Adrenal gland (tissue), 12 donors: ENCODE data around the gene TRPV5. TPM values are rescaled to one million over a fixed set of nuclear protein-coding genes. Genes with fewer than 3 reads are reported as not detected.

Experiments
- DNase-seq, 7 donors: peaks; one replicate each; pipeline ENCODE4 v3.0.0-alpha.2; 2019 to 2020
- H3K27ac ChIP-seq, 5 donors: fragments of 200-600 bp; sonication (generic) in 4 of 5; 1 replicate in 3 of 5; 2 replicates in 2 of 5; pipeline versions ENCODE4 v1.5.1 to v1.8.0; 2016 to 2020; ENCODE audit warnings: mild to moderate bottlenecking in 1 of 5
- H3K27me3 ChIP-seq: fragments of 200-600 bp; 2 replicates; pipeline ENCODE4 v1.8.0; 2021
- H3K36me3 ChIP-seq, 2 donors: fragments of 200-600 bp; replicated peaks in 1 of 2; 1 replicate in 1 of 2; 2 replicates in 1 of 2; pipeline versions ENCODE4 v1.5.1 to v1.8.0; 2018 to 2022
- H3K4me1 ChIP-seq, 2 donors: fragments of 200-600 bp; replicated peaks in 1 of 2; 1 replicate in 1 of 2; 2 replicates in 1 of 2; pipeline versions ENCODE4 v1.5.1 to v1.8.0; 2018 to 2021
- H3K4me3 ChIP-seq, 4 donors: fragments of 200-600 bp; sonication (generic) in 3 of 4; one replicate each; pipeline ENCODE4 v1.5.1; 2016 to 2018
- H3K9me3 ChIP-seq, 3 donors: fragments of 200-600 bp; sonication (generic) in 1 of 3; replicated peaks in 1 of 3; 1 replicate in 2 of 3; 2 replicates in 1 of 3; pipeline versions ENCODE4 v1.5.1 to v1.8.0; 2016 to 2021
- POLR2A ChIP-seq, 2 donors: fragments of 450-650 bp; IDR thresholded peaks; one replicate each; pipeline ENCODE4 v1.6.1; 2017; ENCODE audit warnings: antibody characterized with exemption in 2 of 2, mild to moderate bottlenecking in 2 of 2, moderate library complexity in 1 of 2
- WGBS, 4 donors: extraction: QIAGEN DNeasy Blood & Tissue Kit in 2 of 4; methylation state at CpG; one replicate each; pipeline versions ENCODE4 v1.1.5 to v1.1.7; 2013 to 2017; 5-methylcytosine and 5-hydroxymethylcytosine counted together
- intact Hi-C, 2 donors: fragments of 100-400 bp; cut with DNase I; formaldehyde crosslinking; loops; one replicate each; pipeline versions ENCODE4 v1.14.1 to v1.15.0; 2022 to 2023
- polyA plus RNA-seq, 3 donors: library from polyadenylated mRNA; stranded (reverse); fragments of 200-250 nt in 2 of 3; fragments of 350-450 nt in 1 of 3; fragmentation: Illumina TruSeq in 1 of 3; extraction: RNeasy Lipid Tissue Mini Kit (QIAGEN cat#74804) in 1 of 3; gene quantifications; one replicate each; pipeline ENCODE4 v1.2.3, GENCODE V29; 2013 to 2014
- total RNA-seq, 9 donors: library from RNA; depleted of rRNA in 4 of 9; stranded (reverse); fragments of >200 nt in 4 of 9; fragments of 120-200 nt in 1 of 9; fragmentation: NEBNext Ultra II Directional in 1 of 9; extraction: Animal tissue kit (Norgen Biotek cat#: 25700) in 1 of 9; gene quantifications; one replicate each; pipeline versions ENCODE4 v1.1.0 to v1.2.4, GENCODE V29; 2013 to 2023
- TF ChIP-seq, protein P1 (sequence below), 6 experiments: fragments of 450-650 bp in 4 of 6; fragments of 200-600 bp in 2 of 6; sonication (generic) in 1 of 6; IDR thresholded peaks; 1 replicate in 5 of 6; 2 replicates in 1 of 6; pipeline versions ENCODE4 v1.5.1 to v1.8.0; 2016 to 2021; ENCODE audit warnings: antibody characterized with exemption in 6 of 6, mild to moderate bottlenecking in 2 of 6, moderate library complexity in 1 of 6
- donor health status: healthy with polysubstance abuse.
- donor health status: Bipolar disorder and iron deficiency.
- donor health status: DM: yes; HTN: yes; CAD: no.
- donor health status: DM: no; HTN: no; CAD: no.
- donor health status: DM: no; HTN: no; CAD: no.
- donor health status: DM: yes; HTN: yes; CAD: no.

Gene TRPV5
- total and polyA plus RNA-seq, 12 donors = not detected

DNA sequence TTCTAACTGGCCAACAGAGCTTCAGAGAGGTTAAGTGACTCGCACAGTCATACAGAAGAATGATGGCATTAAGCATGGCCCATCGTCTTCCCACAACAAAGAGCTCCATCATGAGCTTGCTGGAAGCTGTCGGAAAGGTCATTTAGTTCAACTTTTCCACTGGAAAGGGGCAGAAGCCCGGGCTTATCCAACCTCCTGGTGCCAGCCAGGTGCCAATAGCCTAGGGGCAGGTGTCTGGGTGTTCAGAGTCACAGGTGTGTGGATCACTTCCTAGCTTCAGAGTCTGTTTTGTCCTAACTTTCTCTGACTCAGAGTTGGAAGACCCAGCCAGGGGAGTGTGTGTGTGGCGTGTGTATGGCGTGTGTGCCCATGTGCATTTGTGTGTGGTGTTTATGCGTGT, 46.7 kb downstream of the TRPV5 start:
- Histone ChIP-seq H3K4me1 (no peaks in the 10 kb centered on the region), H3K27ac (no peak overlapping the region), H3K4me3 (no peak overlapping the region), H3K9me3 (no peaks in the 10 kb centered on the region), H3K36me3 (no peaks in the 10 kb centered on the region), H3K27me3 (no peaks in the 10 kb centered on the region)
- TF ChIP-seq, protein P1, sequence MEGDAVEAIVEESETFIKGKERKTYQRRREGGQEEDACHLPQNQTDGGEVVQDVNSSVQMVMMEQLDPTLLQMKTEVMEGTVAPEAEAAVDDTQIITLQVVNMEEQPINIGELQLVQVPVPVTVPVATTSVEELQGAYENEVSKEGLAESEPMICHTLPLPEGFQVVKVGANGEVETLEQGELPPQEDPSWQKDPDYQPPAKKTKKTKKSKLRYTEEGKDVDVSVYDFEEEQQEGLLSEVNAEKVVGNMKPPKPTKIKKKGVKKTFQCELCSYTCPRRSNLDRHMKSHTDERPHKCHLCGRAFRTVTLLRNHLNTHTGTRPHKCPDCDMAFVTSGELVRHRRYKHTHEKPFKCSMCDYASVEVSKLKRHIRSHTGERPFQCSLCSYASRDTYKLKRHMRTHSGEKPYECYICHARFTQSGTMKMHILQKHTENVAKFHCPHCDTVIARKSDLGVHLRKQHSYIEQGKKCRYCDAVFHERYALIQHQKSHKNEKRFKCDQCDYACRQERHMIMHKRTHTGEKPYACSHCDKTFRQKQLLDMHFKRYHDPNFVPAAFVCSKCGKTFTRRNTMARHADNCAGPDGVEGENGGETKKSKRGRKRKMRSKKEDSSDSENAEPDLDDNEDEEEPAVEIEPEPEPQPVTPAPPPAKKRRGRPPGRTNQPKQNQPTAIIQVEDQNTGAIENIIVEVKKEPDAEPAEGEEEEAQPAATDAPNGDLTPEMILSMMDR (IDR thresholded peaks at IDR 0.05) = no peak
- TF ChIP-seq POLR2A (IDR thresholded peaks at IDR 0.05) = no peak
- intact Hi-C loops = no loop called here
- DNase-seq = peak in 1 of 7 donors; percentile 6
- 43 to 75% (median 69%) methylated on average over 2 to 7 of the region's 7 CpGs for WGBS, 4 donors

DNA sequence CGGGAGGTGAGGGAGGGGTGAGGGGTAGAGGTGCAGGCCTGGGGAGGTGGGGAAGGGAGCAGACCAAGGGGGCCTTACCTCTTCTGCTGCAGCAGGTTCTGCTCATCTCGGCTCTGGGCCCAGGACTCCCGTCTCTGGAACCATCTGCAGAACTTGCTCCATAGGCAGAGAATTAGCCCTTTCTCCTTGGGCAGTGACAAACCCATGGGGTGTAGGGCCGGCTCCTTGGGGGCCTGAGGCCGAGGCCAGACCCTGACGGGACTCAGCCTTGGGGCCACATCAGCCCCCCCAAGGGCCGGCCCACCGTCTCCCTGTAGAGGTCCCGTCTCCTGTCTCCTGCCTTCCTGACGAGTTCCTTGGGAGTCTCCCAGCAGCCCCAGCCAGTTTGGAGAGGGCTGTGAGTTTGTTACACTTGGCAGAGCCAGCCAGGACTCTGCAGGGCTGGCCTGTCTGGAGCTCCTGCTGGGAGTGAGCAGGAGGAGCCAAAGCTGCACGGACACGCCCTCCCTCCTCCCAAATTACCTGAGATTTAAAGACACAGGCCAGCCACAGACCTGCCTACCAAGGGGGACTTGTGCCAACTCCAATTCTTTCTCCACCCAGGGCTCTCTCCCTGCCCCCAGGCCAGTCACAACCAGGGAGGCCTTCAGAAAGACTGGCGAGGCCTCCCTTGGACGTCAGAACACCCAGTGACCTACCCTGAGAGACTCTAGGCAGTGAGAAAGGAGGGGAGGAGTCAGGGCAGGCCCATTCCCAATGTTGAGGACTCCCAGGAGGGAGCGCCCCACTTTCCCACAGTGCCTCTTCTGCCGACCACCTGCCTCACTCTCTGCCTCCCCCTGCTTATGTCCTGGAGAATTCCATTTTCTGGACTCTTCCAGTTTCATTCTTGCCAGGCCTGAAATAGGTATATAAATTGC, 48.0 kb downstream of the TRPV5 start, which contains the start of gene TRPV6:
TSS of gene TRPV6 (minus strand) at position 435 of the 920 bp plus-strand sequence.
- Histone ChIP-seq H3K4me3 (no peak within 1 kb of the TSS), H3K27ac (no peak within 1 kb of the TSS), H3K9me3 (no peaks in the 10 kb centered on the region), H3K4me1 (no peaks in the 10 kb centered on the region), H3K27me3 (no peaks in the 10 kb centered on the region), H3K36me3 (no peaks in the 10 kb centered on the region)
- intact Hi-C loops = no loop called here
- TF ChIP-seq, protein P1 (IDR thresholded peaks at IDR 0.05) = no peak
- TF ChIP-seq POLR2A (IDR thresholded peaks at IDR 0.05) = no peak
- DNase-seq = peak in 1 of 7 donors; percentile 8
- 56 to 68% (median 63%) methylated on average over 4 to 16 of the region's 16 CpGs for WGBS, 4 donors

DNA sequence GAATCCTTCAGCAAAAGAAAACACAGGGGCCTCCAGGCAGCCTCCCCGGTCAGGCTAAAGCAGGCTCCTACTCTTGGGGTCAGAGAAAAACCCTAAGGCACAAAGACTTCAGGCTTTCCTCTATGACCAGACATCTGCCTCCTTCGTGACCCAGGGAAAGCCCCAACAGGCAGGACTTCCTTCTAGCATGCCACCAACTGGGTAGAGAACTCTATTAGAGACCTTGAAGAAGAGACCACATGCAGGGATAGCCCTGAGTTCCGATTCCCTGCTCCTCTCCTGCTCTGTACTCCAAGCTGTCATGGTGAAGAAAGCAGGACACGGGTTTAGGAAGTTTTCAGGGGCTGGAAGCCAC, 49.3 kb downstream of the TRPV5 start:
- Histone ChIP-seq H3K4me1 (no peaks in the 10 kb centered on the region), H3K27ac (no peak overlapping the region), H3K36me3 (no peaks in the 10 kb centered on the region), H3K4me3 (no peak overlapping the region), H3K27me3 (no peaks in the 10 kb centered on the region), H3K9me3 (no peaks in the 10 kb centered on the region)
- intact Hi-C loops = no loop called here
- TF ChIP-seq, protein P1 (IDR thresholded peaks at IDR 0.05) = no peak
- TF ChIP-seq POLR2A (IDR thresholded peaks at IDR 0.05) = no peak
- 47 to 69% (median 52%) methylated on average over 2 to 4 of the region's 4 CpGs for WGBS, 4 donors
- peak in 1 of 7 donors; percentile 5 for DNase-seq

DNA sequence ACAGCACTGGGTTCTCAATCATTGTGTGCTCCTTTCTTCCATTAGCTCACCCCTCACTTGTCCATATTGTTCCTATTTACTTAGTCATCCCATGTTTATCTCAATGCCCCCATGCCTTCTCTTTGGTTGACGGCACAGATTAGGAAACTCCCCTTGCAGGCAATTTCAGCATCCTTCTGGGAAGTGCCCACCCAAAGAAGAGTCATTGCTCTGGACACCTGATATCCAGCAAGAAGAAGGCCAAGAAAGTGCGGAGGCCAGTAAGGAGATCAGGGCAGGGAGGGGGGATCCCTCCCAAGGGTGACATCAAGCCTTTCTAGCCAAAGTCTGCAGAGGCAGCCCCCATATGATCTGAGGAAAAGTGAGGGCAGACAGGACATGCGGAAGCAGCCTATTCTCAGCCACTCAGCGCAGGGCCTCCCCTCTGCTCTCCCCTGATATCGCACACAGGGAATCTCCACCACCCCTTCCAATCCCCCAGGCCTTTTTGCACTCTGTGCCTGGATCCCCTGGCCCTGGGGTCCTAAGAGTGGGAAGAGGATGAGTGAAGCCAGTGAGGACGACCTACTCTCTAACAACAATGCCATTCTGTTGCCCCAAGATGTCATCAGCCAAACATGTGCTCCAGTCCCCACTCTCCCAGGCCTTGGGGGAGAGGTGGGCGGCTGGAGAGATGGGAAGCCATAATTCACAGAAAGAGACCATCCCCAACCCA, 49.8 kb downstream of the TRPV5 start:
- H3K27ac ChIP-seq = no peak overlapping the region
- H3K4me3 ChIP-seq = no peak overlapping the region
- intact Hi-C loops = no loop called here
- 62 to 75% (median 68%) methylated on average over 6 to 7 of the region's 7 CpGs for WGBS, 4 donors
- H3K4me1 ChIP-seq = no peaks in the 10 kb centered on the region
- peak in 2 of 7 donors; percentile 6 to 18 for DNase-seq
- H3K9me3 ChIP-seq = no peaks in the 10 kb centered on the region
- no peak for TF ChIP-seq POLR2A (IDR thresholded peaks at IDR 0.05)
- TF ChIP-seq, protein P1 (IDR thresholded peaks at IDR 0.05) = no peak
- no peaks in the 10 kb centered on the region for H3K36me3 ChIP-seq
- no peaks in the 10 kb centered on the region for H3K27me3 ChIP-seq
